ENCODE data around the gene LRRC31.

- TF ChIP-seq SPI1 (IDR thresholded peaks at IDR 0.05; ENCODE audit: low read depth, low read length) (no peak), TAF1 (IDR thresholded peaks at IDR 0.05; ENCODE audit: low read depth, low read length) (no peak), PAX5 (IDR thresholded peaks at IDR 0.05; ENCODE audit: insufficient read depth, low read length, severe bottlenecking) (no peak), POLR2A (IDR thresholded peaks at IDR 0.05; ENCODE audit: low read depth, low read length) (no peak), POLR2AphosphoS5 (IDR thresholded peaks at IDR 0.05; ENCODE audit: low read depth, low read length) (no peak)
These were observed 42.0 kb downstream of the LRRC31 start for GRCh38 chr3:169827712-169828111.

All from GM12891 (cell line).